Epidermal melanocyte (primary cell): ENCODE measurements around the gene MSH3.
"Not testable (repeated sequence)": the region's sequence is repeated elsewhere in the genome, so short reads cannot be mapped to it uniquely, and the experiment has no call there.

Experiments used
- DNase-seq: peaks from one replicate; pipeline ENCODE4 v3.0.0; 2011; ENCODE audit warnings: low spot score; ENCODE audit not compliant: insufficient read length

MSH3 gene

GRCh38 chr5:80852331-80853245, 198.1 kb downstream of the MSH3 start:
- no peak for DNase-seq

- no peak for DNase-seq
These were observed 199.0 kb downstream of the MSH3 start for GRCh38 chr5:80853413-80853812.

GRCh38 chr5:80854583-80854982, 200.1 kb downstream of the MSH3 start:
- DNase-seq: no peak

GRCh38 chr5:80860924-80861613, 206.6 kb downstream of the MSH3 start:
- no peak for DNase-seq

- DNase-seq: no peak
These were observed 209.3 kb downstream of the MSH3 start for GRCh38 chr5:80863708-80864107.

GRCh38 chr5:80864109-80864508, 209.7 kb downstream of the MSH3 start:
- DNase-seq: no peak

- DNase-seq: no peak
These were observed 210.4 kb downstream of the MSH3 start for GRCh38 chr5:80864706-80865435.

- no peak for DNase-seq
These were observed 211.1 kb downstream of the MSH3 start for GRCh38 chr5:80865551-80865950.

GRCh38 chr5:80866371-80866770, 211.9 kb downstream of the MSH3 start:
- DNase-seq: no peak

- DNase-seq: no peak
These were observed 212.8 kb downstream of the MSH3 start for GRCh38 chr5:80867233-80867632.

GRCh38 chr5:80870442-80870841, 216.0 kb downstream of the MSH3 start:
- DNase-seq: no peak

GRCh38 chr5:80871541-80871961, 217.1 kb downstream of the MSH3 start:
- no peak for DNase-seq

- no peak for DNase-seq
These were observed 219.7 kb downstream of the MSH3 start for GRCh38 chr5:80874162-80874561.

GRCh38 chr5:80877592-80877991, 223.1 kb downstream of the MSH3 start:
- DNase-seq: no peak

- DNase-seq: no peak
These were observed 227.3 kb downstream of the MSH3 start for GRCh38 chr5:80881726-80882125.

GRCh38 chr5:80883390-80883789, 228.9 kb downstream of the MSH3 start:
- not testable (repeated sequence) for DNase-seq

GRCh38 chr5:80884086-80884813, 229.8 kb downstream of the MSH3 start:
- DNase-seq: no peak

GRCh38 chr5:80884929-80885328, 230.5 kb downstream of the MSH3 start:
- DNase-seq: no peak

- no peak for DNase-seq
These were observed 231.0 kb downstream of the MSH3 start for GRCh38 chr5:80885396-80886000.

- no peak for DNase-seq
These were observed 239.6 kb downstream of the MSH3 start for GRCh38 chr5:80894083-80894482.

- no peak for DNase-seq
These were observed 241.1 kb downstream of the MSH3 start for GRCh38 chr5:80895523-80895922.
